TTC549 (cell line): Measurements from ENCODE around the gene SLITRK4.

Experiments used
- FAIRE-seq: peaks from 2 replicates; lab custom pipeline; 2012; peaks lifted over from hg19 to GRCh38; lab: Jason Lieb, UNC

The SLITRK4 gene

GRCh38 chrX:143635915-143636314 lies at the start of gene SLITRK4:
Gene SLITRK4, minus strand, starts transcription at chrX:143636101. Its CDS starts 4,993 bp downstream, at chrX:143631108.
- no peak for FAIRE-seq

- no peak for FAIRE-seq
Measured at GRCh38 chrX:143683486-143683885, 47.6 kb upstream of the SLITRK4 start.

- no peak for FAIRE-seq
Measured at GRCh38 chrX:143674926-143675325, 39.0 kb upstream of the SLITRK4 start.

- no peak for FAIRE-seq
Measured at GRCh38 chrX:143669395-143669794, 33.5 kb upstream of the SLITRK4 start.

- FAIRE-seq, result peak; percentile 73
Measured at GRCh38 chrX:143664302-143664701, 28.4 kb upstream of the SLITRK4 start.

- FAIRE-seq, result no peak
Measured at GRCh38 chrX:143663755-143664154, 27.9 kb upstream of the SLITRK4 start.

GRCh38 chrX:143661286-143661685 lies 25.4 kb upstream of the SLITRK4 start:
- no peak for FAIRE-seq

- FAIRE-seq, result no peak
Measured at GRCh38 chrX:143648705-143649104, 12.8 kb upstream of the SLITRK4 start.

GRCh38 chrX:143642426-143642825 lies 6.5 kb upstream of the SLITRK4 start:
- no peak for FAIRE-seq

- FAIRE-seq, result no peak
Measured at GRCh38 chrX:143636831-143637230, 930 bp upstream of the SLITRK4 start.

GRCh38 chrX:143634663-143635455 lies 1.0 kb downstream of the SLITRK4 start:
- no peak for FAIRE-seq

- FAIRE-seq, result no peak
Measured at GRCh38 chrX:143634309-143634662, 1.6 kb downstream of the SLITRK4 start.

- FAIRE-seq, result no peak
Measured at GRCh38 chrX:143633461-143634308, 2.2 kb downstream of the SLITRK4 start.

- no peak for FAIRE-seq
Measured at GRCh38 chrX:143632625-143633410, 3.1 kb downstream of the SLITRK4 start.

GRCh38 chrX:143623657-143624056 lies 12.2 kb downstream of the SLITRK4 start:
- FAIRE-seq, result no peak

GRCh38 chrX:143621276-143621675 lies 14.6 kb downstream of the SLITRK4 start:
- FAIRE-seq, result no peak

GRCh38 chrX:143615851-143616250 lies 20.1 kb downstream of the SLITRK4 start:
- no peak for FAIRE-seq

- no peak for FAIRE-seq
Measured at GRCh38 chrX:143601809-143602208, 34.1 kb downstream of the SLITRK4 start.

GRCh38 chrX:143581240-143581639 lies 54.7 kb downstream of the SLITRK4 start:
- FAIRE-seq, result no peak

GRCh38 chrX:143580266-143580665 lies 55.6 kb downstream of the SLITRK4 start:
- no peak for FAIRE-seq
